Activated CD8-positive, alpha-beta memory T cell treated with anti-CD3 and anti-CD28 coated beads, Interleukin-2, amount 50 U/mL, for 4 hours (primary cell): ENCODE results near the gene PCBP3.

Source experiments
- DNase-seq: peaks from one replicate; pipeline ENCODE4 v3.0.0-alpha.2; 2020

PCBP3 gene

DNA sequence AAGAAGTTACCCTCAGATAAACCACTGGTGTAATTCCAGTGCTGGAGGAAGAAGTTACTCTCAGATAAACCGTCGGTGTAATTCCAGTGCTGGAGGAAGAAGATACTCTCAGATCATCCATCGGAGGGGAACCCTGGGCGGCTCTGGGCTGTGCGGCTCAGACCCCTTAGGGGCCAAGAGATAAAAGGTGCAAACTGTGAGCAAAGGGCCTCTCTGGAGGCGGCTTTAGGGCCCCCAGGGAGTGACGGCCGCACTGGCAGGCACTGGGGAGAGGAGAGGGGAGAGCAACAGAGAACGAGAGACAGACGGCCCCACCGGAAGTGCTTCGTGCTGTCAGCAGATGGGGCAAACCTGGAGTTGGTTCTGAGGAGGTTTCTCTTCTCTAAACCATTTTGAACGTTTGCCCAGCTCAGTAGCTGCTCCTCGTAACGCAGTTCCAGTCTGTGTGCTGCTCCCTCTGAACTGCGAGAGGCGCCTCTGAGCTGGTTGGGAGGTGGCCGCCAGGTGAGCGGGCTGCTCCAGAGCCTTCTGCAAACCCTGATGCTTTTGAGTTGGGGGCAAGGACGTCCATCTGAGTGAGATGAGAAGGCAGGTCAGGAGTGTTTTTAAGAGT is 275.4 kb downstream of the PCBP3 start:
- DNase-seq = no peak

DNA sequence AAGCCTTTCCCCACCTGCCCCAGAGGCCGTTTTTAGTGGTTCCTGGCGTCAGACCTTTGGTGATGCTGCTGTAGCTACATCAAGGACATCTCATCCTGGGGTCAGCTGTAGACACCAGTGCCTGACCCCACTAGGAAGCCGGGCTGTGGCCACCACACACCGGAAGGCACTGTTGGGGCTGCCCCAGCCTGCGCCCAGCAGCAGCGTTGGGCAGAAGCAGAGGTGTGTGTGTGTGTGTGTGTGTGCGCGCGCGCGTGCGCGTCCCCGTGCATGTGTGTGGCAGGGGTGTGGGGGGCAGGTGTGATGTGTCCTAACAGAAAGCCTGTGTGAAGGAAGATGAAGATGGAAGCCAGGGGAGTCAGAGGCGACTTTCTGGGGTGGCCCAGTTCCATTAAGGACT is 276.1 kb downstream of the PCBP3 start:
- DNase-seq = no peak

DNA sequence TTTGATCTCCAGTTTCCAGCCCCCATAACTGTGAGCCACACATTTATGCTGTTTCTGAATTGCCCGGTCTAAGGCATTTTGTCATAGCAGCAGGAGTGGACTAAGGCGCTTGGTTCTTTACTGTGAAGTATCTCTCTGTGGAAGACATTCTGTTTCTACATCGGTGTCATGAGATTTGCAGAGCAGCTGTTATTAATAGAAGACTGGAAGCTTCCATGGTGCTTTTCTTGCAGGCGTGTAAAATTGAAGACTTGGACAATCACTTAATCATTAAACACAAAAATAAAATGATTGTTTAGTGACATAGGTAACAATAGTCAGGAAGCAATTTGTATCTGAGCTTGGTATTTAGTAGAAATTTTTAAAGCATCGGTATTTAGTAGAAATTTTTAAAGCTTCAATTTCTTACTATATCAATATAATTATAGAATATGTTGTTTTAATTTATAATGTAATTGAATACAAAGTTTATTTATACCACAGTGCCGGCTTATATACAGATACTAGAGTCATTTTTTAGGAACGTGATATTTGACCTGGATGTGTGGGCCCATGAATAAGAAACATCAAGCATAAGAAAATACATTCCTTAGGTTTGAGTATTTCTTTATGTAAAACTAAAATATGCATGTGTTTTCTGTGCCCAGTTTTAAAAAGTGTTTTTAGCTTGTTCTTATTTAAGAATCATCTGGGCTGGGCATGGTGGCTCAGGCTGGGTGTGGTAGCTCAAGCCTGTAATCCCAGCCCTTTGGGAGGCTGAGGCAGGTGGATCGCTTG is 277.5 kb downstream of the PCBP3 start:
- no peak for DNase-seq

- no peak for DNase-seq
These were observed 278.4 kb downstream of the PCBP3 start for GRCh38 chr21:45921917-45922316.

- no peak for DNase-seq
These were observed 279.1 kb downstream of the PCBP3 start for GRCh38 chr21:45922648-45923047.

DNA sequence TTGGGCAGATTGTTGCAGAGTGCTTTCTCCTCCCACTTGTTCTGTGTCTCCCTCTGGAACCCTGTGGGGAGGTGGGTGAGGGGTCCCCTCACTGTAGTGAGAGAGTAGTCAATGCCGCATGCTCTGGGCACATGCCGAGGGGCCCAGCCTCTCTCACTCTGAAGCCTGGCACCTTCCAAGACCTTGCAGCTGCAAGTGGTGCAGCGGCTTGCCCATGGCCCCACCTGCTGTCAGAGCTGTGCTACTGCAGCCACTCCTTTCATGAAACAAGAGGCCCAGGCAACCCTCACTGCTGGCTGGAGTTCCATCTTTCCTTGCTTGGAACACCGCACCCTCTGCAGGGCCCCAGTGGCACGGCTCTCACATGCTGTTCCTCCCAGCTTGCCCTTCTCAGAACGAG is 279.6 kb downstream of the PCBP3 start:
- DNase-seq = peak; percentile 72

- no peak for DNase-seq
These were observed 282.8 kb downstream of the PCBP3 start for GRCh38 chr21:45926281-45926680.

DNA sequence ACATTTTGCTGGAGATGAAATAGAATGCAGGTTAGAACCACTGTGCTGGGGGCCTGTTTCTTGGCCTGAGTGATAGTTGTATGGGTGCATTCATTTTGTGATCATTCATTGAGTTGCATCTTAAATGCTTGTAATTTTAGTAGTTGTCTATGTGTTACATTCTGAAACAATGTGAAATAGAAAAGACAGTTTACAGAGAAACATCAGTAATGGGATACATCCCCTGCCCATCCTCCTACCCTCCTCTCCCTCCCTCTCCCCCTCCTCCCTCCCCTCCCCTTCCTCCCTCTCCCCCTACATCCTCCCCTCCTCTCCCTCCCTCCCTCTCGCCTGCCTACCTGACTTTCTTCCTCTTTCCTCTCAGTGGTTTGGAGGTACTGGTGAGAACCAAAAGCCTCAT is 283.5 kb downstream of the PCBP3 start:
- no peak for DNase-seq

DNA sequence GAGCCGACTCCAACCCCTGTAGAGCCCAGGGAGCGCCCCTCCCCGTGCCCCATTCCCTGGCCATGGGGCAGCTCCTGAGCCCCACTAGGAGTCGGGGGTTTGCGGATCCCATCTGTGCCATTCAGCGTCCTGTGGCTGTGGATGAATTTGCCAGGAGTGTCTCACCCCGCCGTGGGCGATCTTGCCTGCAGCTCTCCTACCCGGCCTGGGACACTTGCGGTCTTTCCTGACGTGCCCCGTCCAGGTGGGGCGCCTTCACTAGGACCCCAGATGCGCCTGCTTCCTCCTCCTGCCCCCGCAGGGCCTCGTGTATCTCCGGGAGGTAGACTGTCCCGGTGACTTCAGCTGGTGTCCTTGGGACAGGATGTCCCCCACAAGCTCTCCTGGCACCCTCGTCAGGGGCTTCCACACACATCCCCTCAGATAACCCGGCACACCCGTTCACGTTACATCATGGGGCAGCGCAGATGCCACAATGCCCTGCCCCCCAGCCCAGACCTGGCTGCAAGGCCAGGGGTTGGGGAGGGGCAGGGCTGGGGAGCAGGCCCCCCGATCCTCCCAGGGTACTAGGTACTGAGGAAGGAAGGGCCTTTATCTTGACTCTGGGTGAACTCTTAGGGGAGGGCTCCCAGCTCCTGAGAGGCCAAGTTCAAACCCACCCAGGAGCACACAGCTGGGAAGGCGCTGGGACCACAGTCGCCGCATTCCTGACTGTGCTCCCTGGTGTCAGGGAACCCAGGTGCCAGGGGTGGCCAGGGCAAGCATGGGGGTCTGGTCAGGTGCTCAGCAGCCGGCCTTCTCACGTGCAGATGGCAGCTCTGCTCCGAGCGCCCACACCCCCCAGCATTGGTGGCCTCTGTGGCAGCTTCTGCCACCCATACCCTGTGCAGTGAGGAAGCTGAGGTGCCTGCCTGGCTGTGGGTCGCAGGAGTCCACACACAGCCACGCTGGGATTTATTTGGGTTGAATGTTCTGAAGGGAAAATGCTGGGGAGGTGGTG is 284.6 kb downstream of the PCBP3 start:
- no peak for DNase-seq

DNA sequence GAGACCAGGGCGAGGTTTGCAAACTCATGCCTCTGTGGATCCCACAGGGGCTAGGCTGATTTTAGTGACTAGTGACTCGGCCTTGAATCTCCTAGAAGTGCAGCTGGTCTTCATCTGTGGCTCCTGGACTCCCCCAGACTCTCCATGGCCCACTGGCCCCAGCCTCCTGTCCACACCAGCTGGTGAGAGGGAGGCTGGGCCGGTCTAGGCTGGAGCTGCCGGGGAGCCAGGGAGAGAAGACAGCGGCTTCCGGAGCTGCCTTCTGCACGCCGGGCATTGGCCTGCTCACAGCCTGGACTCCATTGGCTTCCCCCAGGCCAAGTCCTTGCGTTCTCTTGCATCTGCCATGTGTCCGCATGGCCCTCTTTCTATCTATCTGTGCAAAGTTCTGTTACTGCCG is 285.9 kb downstream of the PCBP3 start:
- DNase-seq = no peak

- no peak for DNase-seq
These were observed 286.8 kb downstream of the PCBP3 start for GRCh38 chr21:45930231-45930760.

- DNase-seq = no peak
These were observed 287.3 kb downstream of the PCBP3 start for GRCh38 chr21:45930792-45931191.

- DNase-seq = no peak
These were observed 288.0 kb downstream of the PCBP3 start for GRCh38 chr21:45931397-45931969.

DNA sequence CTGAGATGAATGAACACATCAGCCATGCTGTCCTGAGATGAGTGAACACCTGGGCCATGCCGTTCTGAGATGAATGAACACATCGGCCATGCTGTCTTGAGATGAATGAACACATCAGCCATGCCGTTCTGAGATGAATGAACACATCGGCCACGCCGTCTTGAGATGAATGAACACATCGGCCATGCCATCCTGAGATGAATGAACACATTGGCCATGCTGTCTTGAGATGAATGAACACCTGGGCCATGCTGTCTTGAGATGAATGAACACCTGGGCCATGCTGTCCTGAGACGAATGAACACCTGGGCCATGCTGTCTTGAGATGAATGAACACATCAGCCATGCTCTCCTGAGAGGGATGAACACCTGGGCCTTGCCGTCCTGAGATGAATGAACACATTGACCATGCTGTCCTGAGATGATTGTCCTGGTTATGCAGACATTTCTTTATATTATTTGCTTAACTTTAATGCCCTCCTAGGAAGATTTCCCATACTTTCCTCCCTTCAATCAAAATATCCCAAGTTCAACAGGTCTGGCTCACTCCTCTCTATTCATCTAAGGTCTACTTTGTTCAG is 289.5 kb downstream of the PCBP3 start:
- DNase-seq = no peak

GRCh38 chr21:45934085-45934484 is 290.6 kb downstream of the PCBP3 start:
- DNase-seq = no peak

- DNase-seq = no peak
These were observed 291.0 kb downstream of the PCBP3 start for GRCh38 chr21:45934554-45934953.

- DNase-seq = no peak
These were observed 292.1 kb downstream of the PCBP3 start for GRCh38 chr21:45935628-45936027.

GRCh38 chr21:45937721-45938452 is 294.4 kb downstream of the PCBP3 start:
- DNase-seq = no peak

DNA sequence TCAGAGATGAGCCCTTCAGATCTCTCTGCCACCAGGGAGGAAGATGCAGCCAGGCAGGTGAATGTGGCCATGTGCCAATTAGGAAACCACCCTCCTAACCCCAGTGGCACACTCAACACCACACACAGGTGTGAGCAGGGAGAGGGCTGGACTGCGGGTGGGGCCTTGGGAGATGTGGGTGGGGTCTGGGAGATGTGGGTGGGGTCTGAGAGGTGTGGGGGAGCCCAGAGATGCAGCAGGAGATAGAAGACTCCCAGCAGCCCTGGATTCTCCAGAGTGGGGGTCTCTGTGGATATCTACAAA is 294.9 kb downstream of the PCBP3 start:
- no peak for DNase-seq

DNA sequence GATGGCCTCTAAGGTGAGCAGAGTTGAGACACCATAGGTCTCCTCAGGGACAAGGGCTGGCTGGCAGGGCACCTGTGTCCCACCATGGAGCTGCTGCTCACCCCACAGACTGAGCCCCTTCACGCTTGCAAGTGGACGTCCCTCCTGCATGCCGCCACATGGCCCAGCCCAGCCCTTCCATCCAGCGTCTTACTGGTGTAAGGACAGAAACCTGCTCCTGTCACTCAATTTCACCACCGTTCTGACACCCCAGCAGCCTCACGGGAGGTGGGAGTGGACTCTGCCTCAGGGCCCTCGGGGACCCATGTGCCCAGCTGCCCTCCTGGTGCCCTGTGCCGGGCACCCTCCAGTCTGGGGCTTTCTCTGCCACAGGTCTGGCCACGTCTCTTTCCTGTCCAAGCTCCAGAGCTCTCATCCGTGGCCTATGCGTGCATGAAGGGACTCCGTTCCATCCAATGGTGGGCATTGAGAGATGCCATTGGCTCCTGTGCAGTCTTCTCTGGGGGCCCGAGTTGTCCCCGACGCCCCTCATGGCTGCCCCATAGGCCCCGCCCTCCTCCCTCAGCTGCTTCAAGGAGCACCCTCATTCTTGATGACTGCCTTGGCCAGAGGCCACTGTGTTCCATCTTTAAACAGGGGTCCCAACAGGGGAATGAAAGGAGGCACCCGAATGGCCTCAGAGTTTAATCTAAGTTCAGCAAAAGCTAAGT is 295.4 kb downstream of the PCBP3 start:
- DNase-seq = no peak

- DNase-seq = no peak
These were observed 296.1 kb downstream of the PCBP3 start for GRCh38 chr21:45939521-45940045.
